K562 (cell line): ENCODE measurements around the gene LOXL4. TPM values are rescaled to one million over a fixed set of nuclear protein-coding genes. Genes with fewer than 3 reads are reported as not detected.
A peak's percentile ranks its signal among the peaks of the same experiment; 100 is the strongest.

Experiments
- AFF1 ChIP-seq, 2 experiments: fragments of 450-650 bp; IDR thresholded peaks; 2 replicates each; pipeline ENCODE4 v1.6.1; 2018; ENCODE audit warnings: mild to moderate bottlenecking in 2 of 2, low read depth in 1 of 2; ENCODE audit not compliant: partially characterized antibody in 2 of 2
- BRD4 ChIP-seq: fragments of 200-600 bp; sonication (generic); IDR thresholded peaks from 2 replicates; pipeline ENCODE4 v1.6.1; 2017; ENCODE audit warnings: inconsistent platforms
- CBFA2T2 ChIP-seq: fragments of 450-650 bp; conservative IDR thresholded peaks from 2 replicates; pipeline ENCODE4 v1.6.1; 2017; ENCODE audit warnings: mild to moderate bottlenecking
- CBX3 ChIP-seq, 2 experiments: IDR thresholded peaks; 1 replicate in 1 of 2; 2 replicates in 1 of 2; pipeline ENCODE4 v1.6.1; 2012; ENCODE audit warnings: inconsistent platforms in 2 of 2, low read length in 2 of 2, borderline replicate concordance in 1 of 2, control low read depth in 1 of 2
- CTBP1 ChIP-seq: fragments of 450-650 bp; IDR thresholded peaks from 2 replicates; pipeline ENCODE4 v1.6.1; 2016; ENCODE audit warnings: borderline replicate concordance
- ETV1 ChIP-seq: fragments of 450-650 bp; conservative IDR thresholded peaks from 2 replicates; pipeline ENCODE4 v1.6.1; 2016; ENCODE audit warnings: missing genetic modification characterization, control low read depth, low read depth, missing compliant biosample characterization
- HES1 ChIP-seq: fragments of 450-650 bp; IDR thresholded peaks from 2 replicates; pipeline ENCODE4 v1.6.1; 2016; ENCODE audit warnings: low read depth, mild to moderate bottlenecking, moderate library complexity
- MCM5 ChIP-seq: fragments of 450-650 bp; IDR thresholded peaks from 2 replicates; pipeline ENCODE4 v1.6.1; 2016; ENCODE audit warnings: low read depth
- MIER1 ChIP-seq: fragments of 450-650 bp; IDR thresholded peaks from 2 replicates; pipeline ENCODE4 v1.6.1; 2016; ENCODE audit warnings: antibody characterized with exemption, mild to moderate bottlenecking, low read depth
- MLLT1 ChIP-seq, 2 experiments: fragments of 450-650 bp; IDR thresholded peaks; 2 replicates each; pipeline ENCODE4 v1.6.1; 2016
- NFE2L1 ChIP-seq: fragments of 450-650 bp; IDR thresholded peaks from 2 replicates; pipeline ENCODE4 v1.6.1; 2016; ENCODE audit warnings: missing genetic modification characterization, low read depth, mild to moderate bottlenecking, missing compliant biosample characterization, moderate library complexity, borderline replicate concordance
- NFXL1 ChIP-seq: fragments of 450-650 bp; formaldehyde crosslinking; IDR thresholded peaks from 2 replicates; pipeline ENCODE4 v1.4.0; 2021; ENCODE audit warnings: mild to moderate bottlenecking
- PKNOX1 ChIP-seq: fragments of 450-650 bp; IDR thresholded peaks from 2 replicates; pipeline ENCODE4 v1.6.1; 2016
- SLC30A9 ChIP-seq: fragments of 250-450 bp; sonication (Bioruptor Pico); IDR thresholded peaks from 2 replicates; pipeline ENCODE4 v1.8.0; 2022; ENCODE audit warnings: mild to moderate bottlenecking, moderate library complexity
- SMAD4 ChIP-seq: fragments of 250-450 bp; sonication (Bioruptor Pico); conservative IDR thresholded peaks from 2 replicates; pipeline ENCODE4 v1.8.0; 2021; ENCODE audit warnings: inconsistent platforms, mild to moderate bottlenecking, moderate library complexity
- TBL1XR1 ChIP-seq, 2 experiments: IDR thresholded peaks; 2 replicates each; pipeline ENCODE4 v1.6.1; 2012; ENCODE audit warnings: improper control_type of control experiment in 2 of 2, low read length in 2 of 2, mild to moderate bottlenecking in 1 of 2
- ZBTB11 ChIP-seq, 3 experiments: fragments of 200-800 bp in 1 of 3; fragments of 250-450 bp in 1 of 3; fragments of 450-650 bp in 1 of 3; sonication (Bioruptor Pico) in 1 of 3; sonication (Bioruptor generic) in 1 of 3; formaldehyde crosslinking in 1 of 3; IDR thresholded peaks; 2 replicates each; pipeline versions ENCODE4 v1.6.1 to v1.8.0; 2016 to 2022; ENCODE audit warnings: mild to moderate bottlenecking in 2 of 3, missing genetic modification characterization in 2 of 3, missing compliant biosample characterization in 1 of 3, moderate library complexity in 1 of 3
- polyA plus RNA-seq, 8 experiments: library from polyadenylated mRNA; depleted of rRNA in 4 of 8; stranded (reverse) in 5 of 8; unstranded in 3 of 8; fragments of >200 nt; fragmentation: Nextera tagmentation in 2 of 8; fragmentation: Illumina TruSeq in 1 of 8; extraction: Ambion mirVana in 2 of 8; extraction: Trizol in 1 of 8; gene quantifications; 2 replicates each; pipeline versions ENCODE4 v1.2.1 to v1.2.3, GENCODE V29; 2011 to 2014; ENCODE audit warnings: inconsistent platforms in 1 of 8, missing spikeins in 1 of 8
- total RNA-seq, 7 experiments: library from RNA; depleted of rRNA in 6 of 7; stranded (reverse); fragments of >200 nt in 6 of 7; fragmentation: Illumina TruSeq in 2 of 7; extraction: Trizol in 2 of 7; gene quantifications; 2 replicates each; pipeline versions ENCODE4 v1.2.1 to v1.2.3, GENCODE V29; 2011 to 2021; ENCODE audit warnings: low replicate concordance in 1 of 7

Gene LOXL4
- total and polyA plus RNA-seq, 9 of the 15 experiments (the other 6 are each of a cell fraction or from before 2014, with no cell fraction given), result 0.03 to 0.35 (median 0.05) TPM; not detected in 3

- TF ChIP-seq MLLT1 (IDR thresholded peaks at IDR 0.05) (no peak), NFXL1 (CRISPR knock-in tag) (no peak), AFF1 (IDR thresholded peaks at IDR 0.05; ENCODE audit: low read depth in 1 of 2, partially characterized antibody in 2 of 2) (peak in 1 of 2 experiments; percentile 49), ETV1 (0 out of 2 replicates have a peak, but pooled peaks have one; percentile 12), BRD4 (no peak), CTBP1 (no peak), PKNOX1 (peak; percentile 41; the same call in 1 of the 2 replicates), ZBTB11 (CRISPR knock-in tag; IDR thresholded peaks at IDR 0.05) (peak in 1 of 3 experiments; percentile 65; a peak in 2 of 6 replicates), MIER1 (no peak), NFE2L1 (tag) (no peak), MCM5 (no peak), SMAD4 (CRISPR knock-in tag) (0 out of 2 replicates have a peak, but pooled peaks have one; percentile 34), CBX3 (IDR thresholded peaks at IDR 0.05; ENCODE audit: borderline replicate concordance in 1 of 2, low read length in 2 of 2) (no peak), SLC30A9 (CRISPR knock-in tag) (no peak), CBFA2T2 (peak; percentile 92), HES1 (peak; percentile 60; the same call in 1 of the 2 replicates), TBL1XR1 (IDR thresholded peaks at IDR 0.05; ENCODE audit: low read length in 2 of 2) (peak in 1 of 2 experiments; percentile 68; a peak in 1 of 4 replicates)
These were observed 31.1 kb downstream of the LOXL4 start (continued) for GRCh38 chr10:98236862-98237261.
